KMS-11 (cell line): ENCODE measurements around the gene UNC13D.

ENCODE experiments used
- H2AFZ ChIP-seq: fragments of 200-600 bp; sonication (generic); 2 replicates; pipeline ENCODE4 v1.6.1; 2016; ENCODE audit warnings: antibody characterized with exemption, mixed run types, low read depth
- H3K27ac ChIP-seq: fragments of 200-600 bp; sonication (generic); 2 replicates; pipeline ENCODE4 v1.6.1; 2016; ENCODE audit warnings: mild to moderate bottlenecking, mixed run types
- H3K27me3 ChIP-seq: fragments of 200-600 bp; sonication (generic); 2 replicates; pipeline ENCODE4 v1.6.1; 2017; ENCODE audit warnings: mild to moderate bottlenecking, low read depth, mixed run types, moderate library complexity; ENCODE audit not compliant: insufficient read depth
- H3K36me3 ChIP-seq: fragments of 200-600 bp; sonication (generic); 2 replicates; pipeline ENCODE4 v1.6.1; 2017; ENCODE audit warnings: mild to moderate bottlenecking, mixed run types; ENCODE audit not compliant: insufficient read depth
- H3K4me1 ChIP-seq: fragments of 200-600 bp; sonication (generic); 2 replicates; pipeline ENCODE4 v1.6.1; 2016; ENCODE audit warnings: mild to moderate bottlenecking, low read depth, mixed run types; ENCODE audit not compliant: poor library complexity, severe bottlenecking
- H3K4me2 ChIP-seq: fragments of 200-600 bp; sonication (generic); 2 replicates; pipeline ENCODE4 v1.7.0; 2016; ENCODE audit warnings: mild to moderate bottlenecking, mixed run types
- H3K4me3 ChIP-seq: fragments of 200-600 bp; sonication (generic); IDR thresholded peaks from 2 replicates; pipeline ENCODE4 v1.6.1; 2017; ENCODE audit warnings: low read depth, low read length, mixed read lengths; ENCODE audit not compliant: insufficient read depth
- H3K79me2 ChIP-seq: fragments of 200-600 bp; sonication (generic); 2 replicates; pipeline ENCODE4 v1.6.1; 2016; ENCODE audit warnings: low read depth, mixed run types; ENCODE audit not compliant: insufficient read depth
- H3K9ac ChIP-seq: fragments of 200-600 bp; sonication (generic); 2 replicates; pipeline ENCODE4 v1.6.1; 2016; ENCODE audit warnings: mild to moderate bottlenecking, mixed run types
- H4K20me1 ChIP-seq: fragments of 200-600 bp; sonication (generic); 2 replicates; pipeline ENCODE4 v1.6.1; 2016; ENCODE audit warnings: mild to moderate bottlenecking, mixed run types; ENCODE audit not compliant: insufficient read depth
- CTCF ChIP-seq: fragments of 200-600 bp; sonication (generic); conservative IDR thresholded peaks from 2 replicates; pipeline ENCODE4 v1.6.1; 2017; ENCODE audit warnings: low read depth, mild to moderate bottlenecking, antibody characterized with exemption, low read length, moderate library complexity, mixed read lengths

UNC13D gene

GRCh38 chr17:75839942-75840798, 4.0 kb downstream of the UNC13D start:
- H3K36me3 ChIP-seq, result no peaks in the 10 kb centered on the region
- peaks cover 4% of the 10 kb centered on the region for H3K4me1 ChIP-seq
- TF ChIP-seq CTCF, result no peak
- no peaks in the 10 kb centered on the region for H3K79me2 ChIP-seq
- no peak overlapping the region for H3K9ac ChIP-seq
- H3K4me2 ChIP-seq, result no peak overlapping the region
- H2AFZ ChIP-seq, result no peak overlapping the region
- no peak overlapping the region for H3K27ac ChIP-seq
- H3K27me3 ChIP-seq, result no peaks in the 10 kb centered on the region
- H3K4me3 ChIP-seq, result no peak overlapping the region
- H4K20me1 ChIP-seq, result no peaks in the 10 kb centered on the region

GRCh38 chr17:75838410-75838809, 5.8 kb downstream of the UNC13D start:
- H3K79me2 ChIP-seq, result no peaks in the 10 kb centered on the region
- no peak overlapping the region for H3K4me3 ChIP-seq
- H4K20me1 ChIP-seq, result no peaks in the 10 kb centered on the region
- no peak for TF ChIP-seq CTCF
- no peak overlapping the region for H3K27ac ChIP-seq
- no peaks in the 10 kb centered on the region for H3K27me3 ChIP-seq
- H3K36me3 ChIP-seq, result no peaks in the 10 kb centered on the region
- no peak overlapping the region for H2AFZ ChIP-seq
- H3K4me2 ChIP-seq, result no peak overlapping the region
- H3K4me1 ChIP-seq, result no peaks in the 10 kb centered on the region
- H3K9ac ChIP-seq, result no peak overlapping the region

- H3K4me2 ChIP-seq, result no peak overlapping the region
- H4K20me1 ChIP-seq, result no peaks in the 10 kb centered on the region
- H2AFZ ChIP-seq, result no peak overlapping the region
- no peaks in the 10 kb centered on the region for H3K4me1 ChIP-seq
- H3K36me3 ChIP-seq, result no peaks in the 10 kb centered on the region
- H3K9ac ChIP-seq, result no peak overlapping the region
- no peaks in the 10 kb centered on the region for H3K79me2 ChIP-seq
- no peak for TF ChIP-seq CTCF
- no peaks in the 10 kb centered on the region for H3K27me3 ChIP-seq
- H3K4me3 ChIP-seq, result no peak overlapping the region
- no peak overlapping the region for H3K27ac ChIP-seq
Observed at GRCh38 chr17:75837899-75838298, 6.3 kb downstream of the UNC13D start.

- H3K79me2 ChIP-seq, result no peaks in the 10 kb centered on the region
- H3K9ac ChIP-seq, result no peak overlapping the region
- H3K4me3 ChIP-seq, result no peak overlapping the region
- H3K4me2 ChIP-seq, result no peak overlapping the region
- H4K20me1 ChIP-seq, result no peaks in the 10 kb centered on the region
- no peaks in the 10 kb centered on the region for H3K36me3 ChIP-seq
- H3K4me1 ChIP-seq, result no peaks in the 10 kb centered on the region
- H2AFZ ChIP-seq, result no peak overlapping the region
- no peaks in the 10 kb centered on the region for H3K27me3 ChIP-seq
- no peak overlapping the region for H3K27ac ChIP-seq
- no peak for TF ChIP-seq CTCF
Observed at GRCh38 chr17:75836605-75837004, 7.6 kb downstream of the UNC13D start.
